Stomach (tissue), 9 donors: Measurements from ENCODE around the gene LRIG3. TPM values are rescaled to one million over a fixed set of nuclear protein-coding genes. Genes with fewer than 3 reads are reported as not detected.

Source experiments
- DNase-seq, 2 donors: peaks; one replicate each; pipeline versions ENCODE4 v3.0.0 to v3.0.0-alpha.2; 2013 to 2019
- H3K27ac ChIP-seq, 5 donors: fragments of 200-600 bp in 4 of 5; sonication (generic) in 4 of 5; one replicate each; pipeline ENCODE4 v1.5.1; 2013 to 2019; ENCODE audit warnings: mild to moderate bottlenecking in 1 of 5, moderate library complexity in 1 of 5
- H3K27me3 ChIP-seq, 3 donors: fragments of 200-600 bp; sonication (generic); one replicate each; pipeline ENCODE4 v1.5.1; 2017 to 2019; ENCODE audit warnings: mixed run types in 1 of 3
- H3K36me3 ChIP-seq, 4 donors: fragments of 200-600 bp; sonication (generic); 1 replicate in 3 of 4; 2 replicates in 1 of 4; pipeline ENCODE4 v1.5.1; 2016 to 2019
- H3K4me1 ChIP-seq, 4 donors: fragments of 200-600 bp; sonication (generic); one replicate each; pipeline ENCODE4 v1.5.1; 2016 to 2019
- H3K4me3 ChIP-seq, 4 donors: fragments of 200-600 bp; sonication (generic) in 3 of 4; one replicate each; pipeline ENCODE4 v1.5.1; 2016 to 2019; ENCODE audit warnings: mild to moderate bottlenecking in 1 of 4
- H3K9me3 ChIP-seq, 4 donors: fragments of 200-600 bp; sonication (generic); one replicate each; pipeline ENCODE4 v1.5.1; 2016 to 2019
- CTCF ChIP-seq, 7 experiments: fragments of 450-650 bp in 4 of 7; fragments of 200-600 bp in 3 of 7; sonication (generic) in 3 of 7; IDR thresholded peaks; one replicate each; pipeline ENCODE4 v1.5.1; 2016 to 2019; ENCODE audit warnings: antibody characterized with exemption in 7 of 7, control low read depth in 2 of 7, mild to moderate bottlenecking in 1 of 7
- EP300 ChIP-seq: sonication (generic); formaldehyde crosslinking; IDR thresholded peaks from one replicate; pipeline ENCODE4 v1.6.1; 2017; ENCODE audit warnings: antibody characterized with exemption
- POLR2A ChIP-seq, 4 donors: fragments of 450-650 bp; IDR thresholded peaks; one replicate each; pipeline ENCODE4 v1.6.1; 2016; ENCODE audit warnings: antibody characterized with exemption in 4 of 4, control low read depth in 2 of 4, mild to moderate bottlenecking in 1 of 4, moderate library complexity in 1 of 4
- POLR2AphosphoS5 ChIP-seq, 3 donors: sonication (generic); formaldehyde crosslinking; IDR thresholded peaks; one replicate each; pipeline ENCODE4 v1.6.1; 2016; ENCODE audit warnings: antibody characterized with exemption in 3 of 3
- WGBS, 5 donors: extraction: QIAGEN DNeasy Blood & Tissue Kit in 3 of 5; methylation state at CpG; one replicate each; pipeline versions ENCODE4 v1.1.5 to v1.1.7; 2013 to 2018; 5-methylcytosine and 5-hydroxymethylcytosine counted together
- intact Hi-C: fragments of 100-400 bp; cut with DNase I; formaldehyde crosslinking; loops from one replicate; pipeline ENCODE4 v1.15.1; 2023; ENCODE audit warnings: low total_unique reads
- polyA plus RNA-seq, 3 donors: library from polyadenylated mRNA; stranded (reverse); fragments of 200-250 nt; gene quantifications; one replicate each; pipeline ENCODE4 v1.2.3, GENCODE V29; 2013
- total RNA-seq, 5 donors: library from RNA; depleted of rRNA; stranded (reverse); fragments of >200 nt; gene quantifications; one replicate each; pipeline versions ENCODE4 v1.1.0 to v1.2.3, GENCODE V29; 2014 to 2016
- donor health status: healthy with polysubstance abuse.
- donor health status: Bipolar disorder and iron deficiency.
- donor health status: healthy.

Gene LRIG3
- total and polyA plus RNA-seq, 8 donors: 4.8 to 330 (median 45.3) TPM

GRCh38 chr12:58850826-58851225 lies 69.5 kb downstream of the LRIG3 start:
- Histone ChIP-seq H3K27me3 (no peaks in the 10 kb centered on the region), H3K4me3 (no peak overlapping the region), H3K4me1 (peaks cover 0 to 8% (median 5%) of the 10 kb centered on the region in 4 donors), H3K9me3 (no peaks in the 10 kb centered on the region), H3K27ac (no peak overlapping the region), H3K36me3 (no peaks in the 10 kb centered on the region)
- WGBS, 5 donors: 77 to 87% (median 84%) methylated on average over 3 of the region's 3 CpGs
- TF ChIP-seq CTCF (IDR thresholded peaks at IDR 0.05): no peak
- TF ChIP-seq POLR2AphosphoS5 (IDR thresholded peaks at IDR 0.05): no peak
- TF ChIP-seq EP300: no peak
- no peak for TF ChIP-seq POLR2A (IDR thresholded peaks at IDR 0.05)
- intact Hi-C loops: no loop called here
- no peak for DNase-seq

GRCh38 chr12:58847901-58848600 lies 72.3 kb downstream of the LRIG3 start:
- Histone ChIP-seq H3K9me3 (no peaks in the 10 kb centered on the region), H3K4me3 (no peak overlapping the region), H3K27ac (no peak overlapping the region), H3K36me3 (no peaks in the 10 kb centered on the region), H3K4me1 (peaks cover 0 to 5% (median 2%) of the 10 kb centered on the region in 4 donors), H3K27me3 (no peaks in the 10 kb centered on the region)
- TF ChIP-seq EP300 (no peak), POLR2A (IDR thresholded peaks at IDR 0.05) (no peak), POLR2AphosphoS5 (IDR thresholded peaks at IDR 0.05) (no peak), CTCF (IDR thresholded peaks at IDR 0.05) (no peak)
- DNase-seq: peak in 1 of 2 donors; percentile 53
- 39 to 68% (median 54%) methylated on average over 5 of the region's 5 CpGs for WGBS, 5 donors
- intact Hi-C loops: no loop called here

- H3K27ac ChIP-seq: no peak overlapping the region
- intact Hi-C loops: no loop called here
- H3K4me1 ChIP-seq: peaks cover 0 to 5% (median 0%) of the 10 kb centered on the region in 4 donors
- no peak for DNase-seq
- no peak for TF ChIP-seq EP300
- no peak for TF ChIP-seq CTCF (IDR thresholded peaks at IDR 0.05)
- TF ChIP-seq POLR2AphosphoS5 (IDR thresholded peaks at IDR 0.05): no peak
- no peak for TF ChIP-seq POLR2A (IDR thresholded peaks at IDR 0.05)
- no peak overlapping the region for H3K4me3 ChIP-seq
- no peaks in the 10 kb centered on the region for H3K27me3 ChIP-seq
- H3K9me3 ChIP-seq: peaks cover 0 to 14% (median 5%) of the 10 kb centered on the region in 4 donors
- 85 to 94% (median 91%) methylated on average over 4 of the region's 4 CpGs for WGBS, 5 donors
- no peaks in the 10 kb centered on the region for H3K36me3 ChIP-seq
Measured at GRCh38 chr12:58844161-58844560, 76.1 kb downstream of the LRIG3 start.

GRCh38 chr12:58841058-58841798 lies 79.1 kb downstream of the LRIG3 start:
- intact Hi-C loops: no loop called here
- TF ChIP-seq CTCF (IDR thresholded peaks at IDR 0.05) (no peak), POLR2AphosphoS5 (IDR thresholded peaks at IDR 0.05) (no peak), POLR2A (IDR thresholded peaks at IDR 0.05) (no peak), EP300 (no peak)
- WGBS, 5 donors: 63 to 89% (median 73%) methylated on average over 12 to 15 of the region's 15 CpGs
- Histone ChIP-seq H3K4me3 (no peak overlapping the region), H3K4me1 (no peaks in the 10 kb centered on the region), H3K27ac (no peak overlapping the region), H3K36me3 (no peaks in the 10 kb centered on the region), H3K27me3 (no peaks in the 10 kb centered on the region), H3K9me3 (peaks cover 0 to 27% (median 12%) of the 10 kb centered on the region in 4 donors)
- no peak for DNase-seq
